NCI-H146 treated with DMSO at 0.1 percent for 48 hours (cell line): Measurements from ENCODE around the gene BNC2.

Experiments used
- DNase-seq: peaks from one replicate; lab custom pipeline; 2025; ENCODE audit not compliant: unreplicated experiment; lab: John Stamatoyannopoulos, UW

Gene BNC2

GRCh38 chr9:16869882-16870595 is 431 bp downstream of the BNC2 start:
- no peak for DNase-seq

GRCh38 chr9:16869131-16869881 is 1.2 kb downstream of the BNC2 start:
- no peak for DNase-seq

DNA sequence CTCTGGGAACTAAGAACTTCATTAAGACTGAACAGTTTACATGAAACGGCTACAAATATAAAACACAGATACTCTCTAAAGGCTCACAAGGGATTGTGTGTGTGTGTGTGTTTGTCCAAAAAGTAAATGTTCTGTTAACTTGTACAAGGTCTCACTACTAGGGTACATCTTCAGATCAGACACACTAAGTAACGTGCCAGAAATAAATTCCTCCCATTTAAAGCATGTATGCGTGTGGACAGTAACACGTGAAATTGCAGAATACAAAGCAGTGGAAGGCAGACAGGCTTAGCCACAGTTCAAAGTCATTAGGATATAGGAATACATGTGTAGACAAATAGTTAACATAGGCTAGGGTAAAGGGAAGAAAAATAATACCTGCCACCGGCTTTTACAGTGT is 1.8 kb downstream of the BNC2 start:
- no peak for DNase-seq

DNA sequence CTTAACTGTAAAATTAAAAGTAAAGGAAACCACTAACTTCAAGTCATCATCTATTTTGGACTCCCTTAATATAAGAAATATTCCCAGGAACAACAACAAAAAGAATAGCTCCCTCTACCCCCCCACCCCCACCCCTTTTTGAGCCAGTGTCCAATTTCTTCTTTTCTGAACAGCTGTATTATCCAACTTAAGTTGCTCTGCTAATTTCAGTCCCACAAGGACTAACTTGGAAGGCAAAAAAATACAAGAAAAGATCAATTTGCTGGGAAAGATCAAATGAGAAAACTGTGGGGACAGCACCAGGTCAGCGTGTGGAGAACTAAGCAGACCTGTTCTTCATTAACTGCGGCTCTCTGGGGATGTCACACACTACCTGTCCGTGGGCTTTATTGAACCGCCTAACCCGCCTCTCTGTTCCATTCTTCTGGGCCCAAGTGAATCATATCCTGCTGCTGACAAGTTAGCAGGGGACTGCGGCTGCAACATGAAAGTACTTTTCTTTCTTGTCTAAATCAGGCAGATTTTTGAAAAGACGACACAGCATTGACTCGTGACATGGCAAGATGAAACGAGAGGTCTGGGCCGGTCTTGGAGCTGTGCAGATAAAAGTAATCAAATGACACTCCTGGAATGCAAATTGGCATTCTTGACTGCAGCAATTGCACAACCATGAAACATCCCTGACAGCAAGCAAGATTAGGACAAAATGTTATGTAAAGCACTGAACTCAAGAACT is 2.7 kb downstream of the BNC2 start:
- DNase-seq: no peak

DNA sequence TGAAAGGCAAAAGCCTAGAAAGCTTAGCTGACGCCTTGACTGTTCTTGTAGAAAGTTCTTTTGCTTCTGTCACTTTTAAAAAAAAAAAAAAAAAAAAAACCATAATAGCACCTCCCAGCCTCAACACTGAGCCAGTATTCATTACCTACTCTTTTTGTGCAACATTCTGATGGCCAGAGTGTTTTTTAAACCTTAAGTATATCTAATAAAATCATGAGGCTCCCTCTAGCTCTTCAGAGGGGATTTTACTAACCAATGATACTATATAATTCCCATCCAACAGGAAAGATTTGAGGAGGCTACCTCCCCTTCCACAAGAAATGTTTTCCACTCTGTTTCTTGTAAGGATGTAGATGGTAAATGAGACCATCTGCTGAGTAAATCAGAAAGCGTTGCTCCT is 3.9 kb downstream of the BNC2 start:
- no peak for DNase-seq

DNA sequence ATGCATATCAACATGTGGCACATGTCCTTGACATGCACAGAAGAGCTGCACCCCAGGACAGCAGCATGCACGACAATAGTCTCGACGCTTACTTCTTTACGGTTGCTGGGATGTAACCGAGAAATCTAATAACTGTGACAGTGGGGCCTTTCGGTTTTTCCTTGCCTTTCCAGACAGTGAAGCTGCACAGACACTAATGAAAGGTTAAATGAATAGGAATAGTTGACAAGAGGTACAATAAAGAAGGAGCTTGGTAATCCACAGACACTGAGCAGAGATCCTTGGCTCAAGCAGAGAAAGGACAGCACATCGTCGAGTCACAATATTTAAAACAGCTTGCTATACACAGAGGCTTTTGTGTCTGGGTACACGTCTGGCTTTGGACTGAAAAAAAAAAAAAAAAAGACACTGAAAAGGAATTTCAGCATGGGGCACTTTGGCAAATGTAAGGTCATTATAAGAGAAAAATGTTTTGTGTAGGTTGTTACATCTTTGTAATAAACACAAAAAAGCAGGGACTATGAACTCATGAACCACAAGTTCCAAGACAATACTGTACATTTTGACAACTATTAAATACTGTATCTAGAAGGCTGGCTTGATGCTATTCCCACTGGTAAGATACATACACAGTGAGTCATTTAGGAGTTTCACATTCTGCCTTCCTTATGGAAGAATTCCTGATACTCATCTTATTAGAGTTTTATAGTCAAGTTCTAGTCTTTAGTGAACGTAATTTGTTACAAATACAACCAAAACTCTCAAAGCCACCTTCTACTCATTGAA is 5.6 kb downstream of the BNC2 start:
- DNase-seq: no peak

DNA sequence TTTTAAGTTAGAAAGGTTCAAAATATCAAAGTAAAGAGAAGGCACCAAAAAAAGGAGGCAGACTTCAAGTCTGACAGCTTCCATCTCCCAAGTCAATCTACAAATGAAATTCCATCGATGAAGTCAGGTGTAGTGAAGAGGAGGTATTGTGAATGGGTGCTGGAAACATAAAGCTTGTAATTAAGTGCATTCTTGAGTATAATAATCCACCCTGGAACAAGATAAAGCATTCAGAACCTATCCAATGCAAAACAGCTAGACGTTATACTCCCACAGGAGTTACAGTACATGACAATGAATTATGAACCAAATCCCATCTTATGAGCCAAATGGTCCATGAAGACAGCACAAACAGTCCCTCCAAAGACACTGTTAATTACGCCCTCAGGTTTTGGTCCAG is 22.3 kb downstream of the BNC2 start:
- no peak for DNase-seq

DNA sequence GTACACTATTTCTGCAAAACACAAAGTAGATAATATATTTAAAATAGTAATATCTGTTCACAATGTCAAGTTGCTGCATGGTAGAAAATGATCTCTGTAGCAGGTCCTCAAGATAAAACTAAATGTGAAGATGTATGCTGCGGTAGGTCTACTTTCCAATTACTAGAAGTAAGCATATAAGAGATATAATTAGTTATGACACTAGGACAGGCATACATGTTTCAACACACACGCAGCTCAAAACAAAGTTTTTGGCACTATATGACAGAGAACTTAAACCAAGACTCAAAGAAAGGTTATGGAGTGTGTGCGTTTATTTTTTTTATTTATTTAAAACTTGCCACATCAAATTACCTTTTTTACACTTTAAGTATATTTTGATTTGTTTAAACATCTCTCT is 23.5 kb downstream of the BNC2 start:
- DNase-seq: no peak

DNA sequence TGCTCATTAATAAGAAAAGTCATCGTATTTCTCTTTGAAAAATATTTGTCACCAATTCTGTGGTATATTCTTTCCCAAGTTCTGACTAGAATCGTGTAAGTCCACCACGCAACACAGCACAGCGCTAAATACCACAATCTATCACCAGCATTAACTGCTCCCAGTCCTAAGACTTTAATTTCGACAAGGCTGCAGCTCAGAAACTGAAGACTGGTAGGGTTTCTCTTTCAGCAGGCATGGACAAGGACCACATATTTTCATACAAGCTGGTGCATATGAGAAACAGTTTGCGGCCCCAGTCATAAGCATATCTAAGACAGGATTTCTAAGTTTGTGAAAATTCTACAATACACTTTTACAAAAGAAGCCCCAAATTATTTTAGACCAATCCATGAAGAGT is 24.1 kb downstream of the BNC2 start:
- no peak for DNase-seq

DNA sequence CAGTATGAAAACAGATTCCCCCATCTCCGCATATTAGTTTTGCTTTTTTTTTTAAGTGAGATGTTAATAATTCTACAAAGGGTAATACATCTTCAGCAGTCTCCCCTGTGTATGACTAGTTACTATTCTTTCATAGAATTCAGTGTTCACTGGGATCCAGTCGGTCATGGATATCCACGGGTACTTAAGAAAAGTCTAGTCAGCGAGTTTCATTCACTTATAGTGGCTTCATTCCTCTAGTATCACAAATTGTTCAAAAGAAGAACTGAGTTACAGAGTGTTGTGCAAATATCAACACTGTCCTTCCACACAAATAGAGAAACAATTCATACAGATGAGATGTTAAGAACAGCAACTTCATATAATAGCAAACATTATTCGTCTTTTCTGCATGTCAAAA is 35.7 kb downstream of the BNC2 start:
- no peak for DNase-seq

DNA sequence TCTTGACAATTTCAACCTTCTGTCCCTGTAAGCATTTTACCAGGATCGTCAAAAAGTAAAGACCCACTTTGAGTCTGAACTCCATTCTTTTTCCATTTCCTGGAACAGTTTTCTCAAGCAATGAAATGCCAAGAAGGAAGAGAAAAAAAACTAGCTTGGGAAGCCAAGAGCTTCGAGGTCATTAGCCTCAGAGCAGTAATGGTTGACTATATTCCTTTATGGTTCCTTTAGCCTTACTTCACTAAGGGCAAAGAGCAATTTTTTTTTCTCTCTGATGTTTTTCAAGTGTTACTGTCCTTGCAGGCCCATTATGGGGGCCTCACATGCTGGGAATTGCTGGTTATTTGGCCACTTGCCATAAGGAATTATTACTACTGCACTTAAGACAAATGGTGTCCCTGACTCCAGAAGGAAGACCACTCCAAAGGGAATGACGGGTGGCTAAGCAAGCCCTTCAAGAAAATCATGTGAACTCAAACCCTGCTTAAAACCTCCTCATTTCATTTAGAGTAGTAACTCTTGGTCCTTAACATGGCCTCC is 37.1 kb downstream of the BNC2 start:
- DNase-seq: no peak

DNA sequence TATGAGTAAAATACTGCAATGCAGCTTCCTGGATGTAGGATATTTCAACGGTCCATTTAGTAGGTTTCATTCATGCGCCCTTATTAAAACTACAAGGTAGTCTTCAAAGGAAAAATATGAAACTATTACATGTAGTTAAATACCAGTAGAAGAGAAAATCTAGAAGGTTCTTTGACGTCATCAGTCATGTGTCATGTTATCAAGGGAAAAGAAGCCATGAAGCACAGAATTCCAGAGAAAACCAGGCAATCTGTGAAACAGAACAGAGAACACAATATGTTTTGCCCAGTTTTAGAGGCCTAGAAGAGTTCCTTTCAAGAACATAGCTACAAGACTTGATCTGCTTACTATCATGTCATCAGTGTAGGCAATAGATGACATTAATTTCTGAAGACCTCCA is 38.4 kb downstream of the BNC2 start:
- no peak for DNase-seq

DNA sequence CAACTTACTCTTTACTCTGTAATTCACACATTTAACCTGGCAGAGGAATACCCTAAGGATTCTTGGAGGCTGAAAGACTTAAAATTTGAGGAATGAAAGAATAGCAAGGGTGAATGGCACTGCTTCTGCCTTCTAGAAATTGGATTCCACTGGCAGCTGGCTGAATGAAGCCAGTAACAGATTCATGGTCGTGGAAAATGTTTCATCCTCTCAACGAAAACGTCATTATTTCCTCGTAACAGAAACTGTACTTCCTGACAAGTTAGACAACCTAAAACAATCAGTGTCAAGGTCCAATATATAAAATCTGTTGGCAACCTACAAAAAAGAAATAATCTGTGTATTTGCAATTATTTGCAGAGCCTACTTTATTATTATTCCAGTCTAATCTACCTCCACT is 39.7 kb downstream of the BNC2 start:
- no peak for DNase-seq

GRCh38 chr9:16828340-16829281 is 41.9 kb downstream of the BNC2 start:
- DNase-seq: no peak

DNA sequence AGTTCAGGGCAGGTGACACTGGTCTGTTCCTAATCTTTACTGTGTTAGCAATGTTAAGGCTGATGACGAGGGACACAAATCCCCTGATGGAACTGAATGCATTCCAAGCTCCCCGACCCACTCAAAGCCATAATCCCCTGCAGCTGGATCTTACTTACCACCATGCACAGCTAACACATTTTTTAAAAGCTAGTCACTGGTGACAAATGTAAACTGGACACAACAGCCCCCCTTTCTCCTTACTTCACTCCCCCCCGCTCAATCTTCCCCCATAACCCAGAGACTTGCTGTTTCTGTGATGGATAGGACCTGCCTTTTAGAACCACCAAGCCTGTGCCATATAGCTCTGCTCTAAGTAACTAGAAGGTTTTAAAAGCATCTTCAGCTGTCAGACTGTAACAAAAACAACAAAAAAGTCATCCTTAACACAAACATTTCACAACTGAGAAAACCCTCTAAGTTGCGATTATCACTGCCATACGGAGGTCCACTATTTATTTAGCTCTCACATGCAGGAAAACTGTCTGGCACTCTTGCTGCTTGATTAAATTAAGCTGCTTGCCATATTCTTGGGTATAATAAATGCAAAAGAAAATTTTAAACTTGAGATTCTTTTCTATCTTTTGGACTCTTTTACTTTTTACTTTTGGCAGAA is 44.4 kb downstream of the BNC2 start:
- no peak for DNase-seq

DNA sequence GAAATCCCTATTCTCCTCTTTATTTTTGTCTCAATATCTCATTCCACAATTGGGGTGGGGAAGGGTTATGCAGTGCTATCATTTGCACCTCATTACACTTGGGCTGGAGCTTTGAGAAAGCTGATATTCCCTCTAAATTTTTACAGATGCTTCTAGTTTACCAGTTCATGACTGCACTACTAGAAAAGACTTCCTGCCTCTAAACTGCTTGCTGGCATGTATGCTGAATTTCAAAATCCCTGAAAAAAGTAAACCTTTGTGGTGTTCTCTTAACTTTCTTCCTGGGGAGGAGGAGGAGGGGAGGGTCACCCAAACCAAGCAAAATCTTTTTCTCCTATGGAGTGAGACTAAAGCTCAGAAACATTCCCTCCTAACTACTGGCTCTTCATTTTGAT is 45.1 kb downstream of the BNC2 start:
- DNase-seq: no peak

DNA sequence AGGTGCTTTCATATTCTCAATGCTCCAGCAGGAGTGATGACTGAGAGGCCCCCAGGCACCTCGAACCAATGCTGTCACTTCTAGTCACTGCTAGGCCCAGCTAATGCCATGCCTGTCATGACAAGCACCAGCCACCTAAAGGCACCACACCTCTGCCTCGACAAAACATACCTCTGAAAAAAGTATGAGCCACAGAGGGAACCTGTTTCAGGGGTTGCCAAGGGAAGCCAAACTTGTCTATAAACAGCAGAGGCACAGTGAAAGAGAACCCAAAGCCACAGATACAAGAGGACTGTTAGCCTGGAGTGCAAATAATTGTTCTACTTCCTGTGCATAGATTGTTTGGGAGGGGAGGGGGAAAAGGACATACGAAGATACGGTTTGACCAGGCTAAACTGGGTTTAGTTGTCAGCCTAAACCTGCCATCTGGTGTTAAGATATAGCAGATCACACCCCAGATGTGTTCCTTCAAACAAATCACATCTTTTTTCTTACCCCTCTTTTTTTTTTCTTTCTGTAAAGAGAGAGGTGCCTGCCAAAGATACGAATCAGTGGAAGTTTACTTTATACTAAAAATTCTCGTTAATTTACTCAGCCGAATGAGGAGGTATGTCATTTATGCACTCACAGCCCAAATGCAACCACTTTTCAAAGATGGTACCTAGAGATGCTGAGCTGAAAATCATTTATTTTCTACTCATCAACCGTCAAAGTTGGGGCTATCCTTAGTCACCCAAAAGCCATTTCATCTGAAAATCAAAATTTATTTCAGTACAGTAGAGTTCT is 45.7 kb downstream of the BNC2 start:
- DNase-seq: no peak

GRCh38 chr9:16823906-16824305 is 46.6 kb downstream of the BNC2 start:
- DNase-seq: no peak

- DNase-seq: no peak
These were observed 49.1 kb downstream of the BNC2 start for GRCh38 chr9:16821344-16821743.
